ENCODE measurements around the gene ZNF750. TPM values are rescaled to one million over a fixed set of nuclear protein-coding genes. Genes with fewer than 3 reads are reported as not detected.

ZNF750 gene
- total RNA-seq, 2 donors from 2014 or later = not detected

- no peak for ATAC-seq
- intact Hi-C loops (cut with DNase I, micrococcal nuclease) = no loop called here
- DNase-seq = no peak
These were observed 34.4 kb upstream of the ZNF750 start for GRCh38 chr17:82874011-82874835.

GRCh38 chr17:82873521-82873920 is 33.7 kb upstream of the ZNF750 start:
- ATAC-seq = no peak
- intact Hi-C loops (cut with DNase I, micrococcal nuclease) = no loop called here
- no peak for DNase-seq

GRCh38 chr17:82872591-82873520 is 33.0 kb upstream of the ZNF750 start:
- intact Hi-C loops (cut with DNase I, micrococcal nuclease) = no loop called here
- ATAC-seq (no peak), DNase-seq (no peak)

GRCh38 chr17:82871776-82872561 is 32.1 kb upstream of the ZNF750 start:
- ATAC-seq (no peak), DNase-seq (no peak)
- intact Hi-C loops (cut with DNase I, micrococcal nuclease) = no loop called here

- no peak for DNase-seq
- intact Hi-C loops (cut with DNase I, micrococcal nuclease) = no loop called here
- ATAC-seq = no peak
These were observed 31.4 kb upstream of the ZNF750 start for GRCh38 chr17:82871056-82871775.

DNA sequence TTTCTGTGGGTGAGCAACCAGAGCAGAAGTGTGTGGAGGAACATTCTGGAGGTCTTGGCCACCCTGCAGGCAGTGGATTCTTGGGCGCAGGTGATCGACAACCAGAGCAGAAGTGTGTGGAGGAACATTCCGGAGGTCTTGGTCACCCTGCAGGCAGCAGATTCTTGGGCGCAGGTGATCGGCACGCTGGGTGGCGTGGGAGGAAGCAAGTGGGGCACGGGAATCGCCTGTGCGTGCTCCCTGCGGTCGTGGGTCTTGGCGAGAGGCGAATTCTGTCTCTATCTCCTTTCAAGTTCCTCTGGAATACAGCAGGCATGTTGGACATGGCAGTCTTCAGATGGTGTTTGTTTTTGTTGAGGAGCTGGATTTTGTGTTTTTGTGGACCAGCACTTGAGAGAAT is 30.7 kb upstream of the ZNF750 start:
- no peak for DNase-seq
- intact Hi-C loops (cut with DNase I, micrococcal nuclease) = no loop called here
- ATAC-seq = no peak

DNA sequence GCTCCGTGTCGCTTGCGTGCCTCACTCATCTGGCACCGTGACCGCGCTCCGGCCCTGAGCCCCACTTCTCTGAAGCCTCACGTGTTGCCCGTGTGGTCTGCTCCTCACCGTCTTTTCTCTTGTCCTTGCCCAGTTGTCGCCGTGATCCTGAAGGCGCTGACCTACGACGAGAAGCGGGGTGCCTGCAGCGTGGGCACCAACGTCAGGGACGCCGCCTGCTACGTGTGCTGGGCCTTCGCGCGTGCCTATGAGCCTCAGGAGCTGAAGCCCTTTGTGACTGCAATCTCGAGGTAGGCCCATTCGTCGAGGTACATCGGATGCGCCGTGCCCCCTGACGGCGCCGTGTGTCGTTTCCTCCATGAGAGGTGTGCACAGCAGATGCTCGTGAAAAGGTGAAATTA is 30.3 kb upstream of the ZNF750 start:
- intact Hi-C loops (cut with DNase I, micrococcal nuclease) = no loop called here
- DNase-seq (no peak), ATAC-seq (no peak)

GRCh38 chr17:82869536-82869935 is 29.7 kb upstream of the ZNF750 start:
- DNase-seq (no peak), ATAC-seq (no peak)
- intact Hi-C loops (cut with DNase I, micrococcal nuclease) = no loop called here

GRCh38 chr17:82868715-82869131 is 28.9 kb upstream of the ZNF750 start:
- intact Hi-C loops (cut with DNase I, micrococcal nuclease) = no loop called here
- ATAC-seq = no peak
- no peak for DNase-seq

- intact Hi-C loops (cut with DNase I, micrococcal nuclease) = no loop called here
- no peak for DNase-seq
- ATAC-seq = no peak
These were observed 28.0 kb upstream of the ZNF750 start for GRCh38 chr17:82867763-82868325.

DNA sequence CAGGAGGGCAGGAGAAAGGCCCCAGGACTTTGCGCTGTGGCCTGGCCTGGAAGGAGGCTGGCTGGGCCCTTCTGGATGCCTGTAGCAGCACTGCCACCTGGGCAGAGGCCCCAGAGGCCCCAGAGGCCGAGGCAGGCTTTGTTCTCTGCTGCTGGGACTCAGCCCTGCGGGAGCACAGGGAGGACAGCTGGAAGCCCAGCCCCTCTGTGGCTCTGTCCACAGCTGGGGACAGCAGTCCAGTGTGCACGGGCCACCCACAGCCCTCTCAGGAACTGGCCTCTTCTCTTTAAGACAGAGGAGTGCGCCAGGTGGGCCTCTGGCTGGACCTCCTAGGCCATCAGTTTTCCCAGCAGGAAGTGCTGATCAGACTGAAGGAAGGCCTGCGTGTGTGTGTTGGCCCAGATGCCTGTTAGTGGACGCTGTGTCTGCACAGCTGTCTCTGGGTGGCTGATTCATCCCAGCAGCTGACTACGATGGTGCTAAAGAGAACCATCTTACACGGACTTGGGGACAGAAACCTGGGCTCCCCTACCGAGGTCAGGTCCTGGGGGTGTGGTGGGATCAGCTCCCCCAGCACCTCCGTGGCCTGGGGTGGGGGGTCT is 26.9 kb upstream of the ZNF750 start:
- intact Hi-C loops (cut with DNase I, micrococcal nuclease) = no loop called here
- DNase-seq (no peak), ATAC-seq (peak; percentile 15)

- ATAC-seq = peak; percentile 24
- no peak for DNase-seq
- intact Hi-C loops (cut with DNase I, micrococcal nuclease) = no loop called here
These were observed 26.1 kb upstream of the ZNF750 start for GRCh38 chr17:82865774-82866395.

- intact Hi-C loops (cut with DNase I, micrococcal nuclease) = no loop called here
- ATAC-seq = no peak
- DNase-seq = no peak
These were observed 25.5 kb upstream of the ZNF750 start for GRCh38 chr17:82865274-82865673.

GRCh38 chr17:82864713-82865248 is 25.0 kb upstream of the ZNF750 start:
- ATAC-seq = no peak
- intact Hi-C loops (cut with DNase I, micrococcal nuclease) = no loop called here
- DNase-seq = no peak

DNA sequence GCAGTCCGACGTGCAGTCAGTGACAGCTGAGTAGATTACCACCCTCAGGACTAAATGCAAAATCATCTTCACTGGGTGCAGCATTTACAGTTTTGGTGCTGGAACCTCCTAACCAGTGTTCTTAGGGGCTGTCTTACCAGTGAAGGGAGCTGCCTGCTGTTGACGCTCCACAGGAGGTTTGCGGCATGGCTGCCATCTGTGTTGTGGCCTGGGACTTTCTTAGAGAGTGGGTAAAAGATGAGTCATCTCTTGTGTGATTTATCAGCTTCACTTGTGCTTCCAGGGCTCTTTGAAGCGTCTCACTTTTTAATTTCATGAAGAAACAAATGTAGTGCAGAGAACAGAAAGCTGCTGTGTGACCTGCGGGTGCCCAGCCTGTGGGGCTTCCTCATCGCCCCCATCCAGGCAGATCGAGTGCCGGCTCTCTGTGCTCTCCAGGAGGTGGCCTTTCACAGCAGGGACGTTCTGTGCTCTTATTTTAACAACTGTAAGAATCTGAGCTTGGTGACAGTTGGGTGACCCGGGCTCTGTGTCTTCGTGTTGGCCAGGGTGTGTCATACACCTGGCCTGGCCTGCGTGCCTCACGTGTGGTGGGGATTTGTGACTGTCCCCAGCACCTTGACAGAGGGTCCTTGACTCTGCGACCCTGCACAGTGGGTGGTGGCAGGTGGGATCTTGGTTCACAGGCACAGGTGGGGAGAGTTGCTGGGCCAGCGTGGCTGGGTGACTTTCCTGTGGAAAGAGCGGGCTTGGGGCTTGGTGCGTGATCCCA is 24.3 kb upstream of the ZNF750 start:
- intact Hi-C loops (cut with DNase I, micrococcal nuclease) = no loop called here
- ATAC-seq = peak; percentile 60
- no peak for DNase-seq

DNA sequence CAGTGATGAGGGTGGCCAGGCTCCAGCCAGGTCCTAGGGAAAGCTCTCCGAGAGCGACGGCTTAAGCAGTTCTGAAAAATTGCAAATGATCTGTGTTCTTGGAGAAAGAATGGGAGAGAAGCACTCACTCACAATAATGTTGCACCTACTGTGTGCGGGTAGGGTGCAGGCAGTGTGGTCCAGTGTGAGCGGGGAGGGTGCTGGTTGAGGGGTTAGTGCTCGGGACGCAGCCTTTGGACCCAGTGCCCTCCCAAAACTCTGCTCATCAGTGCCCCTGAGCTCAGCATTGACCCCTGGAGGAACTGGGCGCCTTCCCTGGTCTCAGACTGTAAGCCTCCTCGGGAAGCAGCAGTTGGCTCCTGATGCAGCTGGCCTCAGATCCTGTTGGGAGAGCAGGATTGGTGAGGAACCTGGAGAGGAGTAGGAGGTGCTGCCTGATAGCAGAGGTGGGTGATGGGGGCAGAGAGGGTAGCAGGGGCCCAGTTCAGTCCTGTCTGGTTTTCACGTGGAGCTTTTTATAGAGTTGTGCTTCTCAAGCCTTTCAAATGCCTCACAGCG is 23.6 kb upstream of the ZNF750 start:
- intact Hi-C loops (cut with DNase I, micrococcal nuclease) = no loop called here
- ATAC-seq (no peak), DNase-seq (peak in 1 of 2 donors; percentile 16)
